ENCODE results near the gene GRM1.

- no peak for TF ChIP-seq POLR2A (IDR thresholded peaks at IDR 0.05)
- TF ChIP-seq, protein P1, sequence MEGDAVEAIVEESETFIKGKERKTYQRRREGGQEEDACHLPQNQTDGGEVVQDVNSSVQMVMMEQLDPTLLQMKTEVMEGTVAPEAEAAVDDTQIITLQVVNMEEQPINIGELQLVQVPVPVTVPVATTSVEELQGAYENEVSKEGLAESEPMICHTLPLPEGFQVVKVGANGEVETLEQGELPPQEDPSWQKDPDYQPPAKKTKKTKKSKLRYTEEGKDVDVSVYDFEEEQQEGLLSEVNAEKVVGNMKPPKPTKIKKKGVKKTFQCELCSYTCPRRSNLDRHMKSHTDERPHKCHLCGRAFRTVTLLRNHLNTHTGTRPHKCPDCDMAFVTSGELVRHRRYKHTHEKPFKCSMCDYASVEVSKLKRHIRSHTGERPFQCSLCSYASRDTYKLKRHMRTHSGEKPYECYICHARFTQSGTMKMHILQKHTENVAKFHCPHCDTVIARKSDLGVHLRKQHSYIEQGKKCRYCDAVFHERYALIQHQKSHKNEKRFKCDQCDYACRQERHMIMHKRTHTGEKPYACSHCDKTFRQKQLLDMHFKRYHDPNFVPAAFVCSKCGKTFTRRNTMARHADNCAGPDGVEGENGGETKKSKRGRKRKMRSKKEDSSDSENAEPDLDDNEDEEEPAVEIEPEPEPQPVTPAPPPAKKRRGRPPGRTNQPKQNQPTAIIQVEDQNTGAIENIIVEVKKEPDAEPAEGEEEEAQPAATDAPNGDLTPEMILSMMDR (IDR thresholded peaks at IDR 0.05) = no peak
Observed at GRCh38 chr6:146240322-146240721, 211.5 kb downstream of the GRM1 start.

Measured in adrenal gland (tissue), 5 donors.